22Rv1 (cell line): Measurements from ENCODE around the gene MORF4L1.

ENCODE experiments used
- ZFX ChIP-seq: fragments of 450-650 bp; IDR thresholded peaks from 2 replicates; pipeline ENCODE4 v1.6.1; 2017; ENCODE audit warnings: antibody characterized with exemption, borderline replicate concordance
- TF ChIP-seq, protein P1 (sequence below): fragments of 450-650 bp; IDR thresholded peaks from 2 replicates; pipeline ENCODE4 v1.5.1; 2017; ENCODE audit warnings: mild to moderate bottlenecking

DNA sequence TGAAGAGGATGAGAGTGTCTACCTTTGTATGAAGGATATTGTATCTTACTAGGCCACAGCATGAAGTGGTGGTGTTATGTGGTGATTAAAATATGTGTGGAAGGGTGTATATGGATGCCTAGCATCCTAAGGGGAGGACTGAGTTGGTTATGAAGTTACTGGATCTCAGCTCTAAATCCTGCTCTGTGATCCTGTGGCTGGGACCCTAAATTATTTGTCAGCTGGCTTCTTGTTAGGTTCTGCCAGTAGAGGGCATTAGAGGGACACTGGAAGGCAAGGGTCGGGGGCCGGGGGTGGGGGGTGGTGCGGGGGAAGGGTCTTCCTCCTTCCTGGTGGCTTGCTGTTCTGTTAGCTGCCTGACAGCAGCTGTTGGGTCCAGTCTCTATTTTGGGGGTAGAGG is 34.9 kb downstream of the MORF4L1 start:
- TF ChIP-seq, protein P1, sequence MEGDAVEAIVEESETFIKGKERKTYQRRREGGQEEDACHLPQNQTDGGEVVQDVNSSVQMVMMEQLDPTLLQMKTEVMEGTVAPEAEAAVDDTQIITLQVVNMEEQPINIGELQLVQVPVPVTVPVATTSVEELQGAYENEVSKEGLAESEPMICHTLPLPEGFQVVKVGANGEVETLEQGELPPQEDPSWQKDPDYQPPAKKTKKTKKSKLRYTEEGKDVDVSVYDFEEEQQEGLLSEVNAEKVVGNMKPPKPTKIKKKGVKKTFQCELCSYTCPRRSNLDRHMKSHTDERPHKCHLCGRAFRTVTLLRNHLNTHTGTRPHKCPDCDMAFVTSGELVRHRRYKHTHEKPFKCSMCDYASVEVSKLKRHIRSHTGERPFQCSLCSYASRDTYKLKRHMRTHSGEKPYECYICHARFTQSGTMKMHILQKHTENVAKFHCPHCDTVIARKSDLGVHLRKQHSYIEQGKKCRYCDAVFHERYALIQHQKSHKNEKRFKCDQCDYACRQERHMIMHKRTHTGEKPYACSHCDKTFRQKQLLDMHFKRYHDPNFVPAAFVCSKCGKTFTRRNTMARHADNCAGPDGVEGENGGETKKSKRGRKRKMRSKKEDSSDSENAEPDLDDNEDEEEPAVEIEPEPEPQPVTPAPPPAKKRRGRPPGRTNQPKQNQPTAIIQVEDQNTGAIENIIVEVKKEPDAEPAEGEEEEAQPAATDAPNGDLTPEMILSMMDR: peak; percentile 55
- TF ChIP-seq ZFX: no peak
